Measurements from ENCODE around the gene LOXL3.

DNA sequence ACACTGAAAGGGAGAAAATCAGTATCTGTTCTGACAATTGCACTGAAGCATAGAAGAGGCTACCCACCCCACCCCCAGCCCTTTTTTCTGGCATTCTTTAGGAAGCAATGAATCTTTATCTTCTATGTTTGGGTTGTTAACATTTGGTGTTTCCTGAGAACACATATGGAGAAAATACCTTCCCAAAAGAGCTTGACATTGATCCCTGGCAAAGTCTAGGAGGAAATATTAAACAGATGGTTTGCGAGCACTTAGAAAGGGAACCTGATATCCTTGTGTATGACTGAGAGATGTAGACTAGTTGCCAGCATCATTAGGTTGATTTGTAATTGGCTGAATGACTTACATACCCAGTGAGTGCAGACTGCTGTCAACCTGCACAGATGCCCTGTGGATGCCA is 43.7 kb upstream of the LOXL3 start:
- TF ChIP-seq, protein P1, sequence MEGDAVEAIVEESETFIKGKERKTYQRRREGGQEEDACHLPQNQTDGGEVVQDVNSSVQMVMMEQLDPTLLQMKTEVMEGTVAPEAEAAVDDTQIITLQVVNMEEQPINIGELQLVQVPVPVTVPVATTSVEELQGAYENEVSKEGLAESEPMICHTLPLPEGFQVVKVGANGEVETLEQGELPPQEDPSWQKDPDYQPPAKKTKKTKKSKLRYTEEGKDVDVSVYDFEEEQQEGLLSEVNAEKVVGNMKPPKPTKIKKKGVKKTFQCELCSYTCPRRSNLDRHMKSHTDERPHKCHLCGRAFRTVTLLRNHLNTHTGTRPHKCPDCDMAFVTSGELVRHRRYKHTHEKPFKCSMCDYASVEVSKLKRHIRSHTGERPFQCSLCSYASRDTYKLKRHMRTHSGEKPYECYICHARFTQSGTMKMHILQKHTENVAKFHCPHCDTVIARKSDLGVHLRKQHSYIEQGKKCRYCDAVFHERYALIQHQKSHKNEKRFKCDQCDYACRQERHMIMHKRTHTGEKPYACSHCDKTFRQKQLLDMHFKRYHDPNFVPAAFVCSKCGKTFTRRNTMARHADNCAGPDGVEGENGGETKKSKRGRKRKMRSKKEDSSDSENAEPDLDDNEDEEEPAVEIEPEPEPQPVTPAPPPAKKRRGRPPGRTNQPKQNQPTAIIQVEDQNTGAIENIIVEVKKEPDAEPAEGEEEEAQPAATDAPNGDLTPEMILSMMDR (IDR thresholded peaks at IDR 0.05): no peak
- TF ChIP-seq POLR2A (IDR thresholded peaks at IDR 0.05) (no peak), POLR2AphosphoS5 (IDR thresholded peaks at IDR 0.05) (no peak)
